GM19468 (cell line): ENCODE measurements around the gene DCXR.

Experiments
- ATAC-seq: cut with Tn5 transposase; IDR thresholded peaks from one replicate; pipeline ENCODE4 v1.9.1; 2021; ENCODE audit warnings: mild to moderate bottlenecking, moderate library complexity, moderate number of reproducible peaks; ENCODE audit not compliant: unreplicated experiment; ENCODE audit errors: extremely low read depth

The DCXR gene

DNA sequence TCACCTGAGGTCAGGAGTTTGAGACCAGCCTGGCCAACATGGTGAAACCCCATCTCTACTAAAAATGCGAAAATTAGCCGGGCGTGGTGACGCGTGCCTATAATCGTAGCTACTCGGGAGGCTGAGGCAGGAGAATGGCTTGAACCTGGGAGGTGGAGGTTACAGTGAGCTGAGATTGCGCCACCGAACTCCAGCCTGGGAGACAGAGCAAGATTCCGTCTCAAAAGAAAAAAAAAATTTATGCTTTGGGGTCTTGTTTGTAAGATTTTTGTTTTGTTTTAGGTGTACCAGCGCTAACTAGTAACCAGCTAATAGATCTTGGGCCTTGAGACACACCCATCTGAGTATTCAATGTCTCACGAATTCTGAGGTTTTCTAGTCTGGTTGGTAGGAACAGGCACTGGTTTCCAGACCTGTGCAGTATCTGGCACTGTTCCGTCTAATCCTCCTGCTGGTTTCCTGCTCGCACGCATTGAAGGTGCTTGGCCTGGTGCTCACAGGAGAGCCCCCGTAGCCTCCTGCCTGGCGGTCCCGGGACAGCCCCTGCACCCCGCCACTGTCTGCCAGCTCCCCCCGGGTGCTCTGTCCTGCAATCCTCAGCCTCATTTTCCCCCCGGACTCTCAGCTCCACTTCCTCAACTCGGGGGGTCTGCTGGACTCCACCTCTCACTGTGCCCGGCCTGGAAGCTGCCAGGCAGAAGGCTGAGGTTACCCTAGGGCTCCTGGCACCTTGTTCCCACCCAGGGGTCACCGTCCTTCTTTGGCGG lies 38.7 kb upstream of the DCXR start:
- no peak for ATAC-seq

DNA sequence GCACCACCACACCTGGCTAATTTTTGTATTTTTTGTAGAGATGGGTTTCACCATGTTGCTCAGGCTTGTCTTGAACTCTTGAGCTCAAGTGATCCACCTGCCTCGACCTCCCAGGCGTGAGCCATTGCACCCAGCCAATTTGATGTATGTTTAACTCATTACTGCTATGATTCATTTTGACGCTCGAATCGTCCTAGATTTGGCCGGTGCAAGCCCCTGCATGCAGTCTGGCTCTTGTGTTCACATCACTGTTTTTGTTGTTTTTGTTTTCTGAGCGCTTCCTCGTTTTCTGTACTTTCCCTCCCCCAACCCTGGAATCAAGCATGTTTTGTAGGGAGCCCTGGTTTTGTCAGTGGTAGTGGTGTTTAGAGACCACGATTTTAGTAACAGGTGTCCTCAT lies 35.9 kb upstream of the DCXR start:
- ATAC-seq, result no peak

DNA sequence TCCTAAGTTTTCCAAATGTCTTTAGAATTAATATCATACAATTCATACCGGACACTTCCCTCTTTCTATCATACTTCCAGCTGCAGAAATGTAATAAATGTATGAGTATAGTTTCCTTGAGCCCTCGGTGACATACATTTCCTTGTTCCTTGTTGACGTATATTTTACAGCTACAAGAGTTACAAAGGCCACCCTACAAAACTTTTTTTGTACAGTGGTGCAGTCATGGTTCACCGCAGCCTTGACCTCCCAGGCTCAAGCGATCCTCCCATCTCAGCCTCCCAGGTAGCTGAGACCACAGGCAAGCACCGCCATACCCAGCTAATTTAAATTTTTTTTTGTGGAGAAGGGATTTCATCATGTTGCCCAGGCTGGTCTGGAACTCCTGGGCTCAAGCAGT lies 35.3 kb upstream of the DCXR start:
- ATAC-seq, result no peak

DNA sequence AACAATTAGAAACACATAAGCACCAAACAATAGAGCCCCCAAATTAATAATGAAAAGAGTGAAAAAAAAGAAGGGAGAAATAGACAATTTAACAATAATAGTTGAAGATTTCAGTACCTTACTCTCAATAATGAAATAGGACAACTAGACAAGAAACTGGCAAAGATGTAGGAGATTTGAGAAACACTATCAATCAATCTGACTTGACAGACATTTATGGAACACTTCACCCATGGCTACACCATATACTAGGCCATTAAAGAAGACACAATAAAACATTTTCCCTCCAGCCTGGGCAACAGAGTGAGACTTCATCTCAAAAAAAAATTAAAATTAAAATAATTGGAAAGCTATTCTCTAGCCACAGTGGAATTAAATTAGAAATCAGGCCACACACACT lies 33.1 kb upstream of the DCXR start:
- no peak for ATAC-seq

DNA sequence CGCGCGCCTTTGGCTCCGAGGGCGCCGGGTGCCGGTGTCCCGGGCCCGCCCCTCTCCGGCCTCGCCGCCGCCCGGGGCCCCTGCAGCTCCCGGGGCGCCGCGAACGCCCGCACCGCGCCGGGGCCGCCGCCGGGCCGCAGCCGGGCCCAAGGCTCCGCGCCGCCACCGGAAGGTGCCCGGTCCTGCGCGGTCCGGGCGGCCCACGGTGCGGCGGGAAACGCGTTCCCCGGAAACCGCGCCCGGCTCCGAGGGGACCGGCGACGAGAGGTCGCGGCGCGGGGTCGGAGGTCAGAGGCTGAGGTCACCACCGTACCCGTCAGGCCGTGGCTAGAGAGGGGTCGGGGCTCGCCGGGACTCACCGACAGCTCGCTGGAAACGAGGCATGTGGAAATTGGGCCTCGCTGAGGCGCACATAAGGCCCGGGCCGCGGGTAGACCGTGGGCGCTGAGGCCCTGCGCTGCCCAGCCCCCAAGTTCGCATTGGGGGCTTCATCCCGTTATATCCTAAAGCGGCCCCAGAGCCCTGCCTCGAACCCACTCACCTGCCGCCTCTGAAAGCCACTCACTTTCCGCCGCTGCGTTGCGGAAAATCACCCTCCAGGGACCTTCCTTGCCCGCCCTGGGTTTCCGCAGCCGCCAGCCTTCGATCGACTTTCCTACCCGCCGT lies 28.3 kb upstream of the DCXR start, which contains the start of gene DUS1L:
Gene DUS1L (minus strand): TSS at position 167 of the 666 bp plus-strand sequence. CDS start 745 bp downstream, outside the sequence.
- ATAC-seq, result no peak

DNA sequence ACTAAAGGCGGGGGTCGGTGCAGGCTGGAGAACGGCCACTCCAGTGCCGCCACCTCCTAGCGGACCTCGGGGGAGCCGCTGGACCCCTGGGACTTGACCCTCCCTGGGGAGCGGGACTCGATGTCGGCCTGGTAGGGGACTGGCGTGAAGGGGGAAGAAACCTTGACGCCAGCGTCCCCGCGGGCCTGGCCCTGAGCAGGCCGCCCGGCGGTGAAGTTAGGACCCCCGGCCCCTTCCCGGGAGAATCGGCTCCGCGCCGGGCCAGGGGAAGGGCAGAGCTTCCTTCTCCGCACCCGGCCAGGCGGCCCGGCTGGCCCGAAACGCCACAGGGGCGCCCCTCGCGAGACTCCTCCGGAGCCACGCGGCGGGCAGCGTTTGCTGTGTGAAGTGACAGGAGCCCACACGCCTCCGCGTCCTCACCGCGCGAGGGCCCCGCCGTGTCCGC lies 27.7 kb upstream of the DCXR start:
- no peak for ATAC-seq

DNA sequence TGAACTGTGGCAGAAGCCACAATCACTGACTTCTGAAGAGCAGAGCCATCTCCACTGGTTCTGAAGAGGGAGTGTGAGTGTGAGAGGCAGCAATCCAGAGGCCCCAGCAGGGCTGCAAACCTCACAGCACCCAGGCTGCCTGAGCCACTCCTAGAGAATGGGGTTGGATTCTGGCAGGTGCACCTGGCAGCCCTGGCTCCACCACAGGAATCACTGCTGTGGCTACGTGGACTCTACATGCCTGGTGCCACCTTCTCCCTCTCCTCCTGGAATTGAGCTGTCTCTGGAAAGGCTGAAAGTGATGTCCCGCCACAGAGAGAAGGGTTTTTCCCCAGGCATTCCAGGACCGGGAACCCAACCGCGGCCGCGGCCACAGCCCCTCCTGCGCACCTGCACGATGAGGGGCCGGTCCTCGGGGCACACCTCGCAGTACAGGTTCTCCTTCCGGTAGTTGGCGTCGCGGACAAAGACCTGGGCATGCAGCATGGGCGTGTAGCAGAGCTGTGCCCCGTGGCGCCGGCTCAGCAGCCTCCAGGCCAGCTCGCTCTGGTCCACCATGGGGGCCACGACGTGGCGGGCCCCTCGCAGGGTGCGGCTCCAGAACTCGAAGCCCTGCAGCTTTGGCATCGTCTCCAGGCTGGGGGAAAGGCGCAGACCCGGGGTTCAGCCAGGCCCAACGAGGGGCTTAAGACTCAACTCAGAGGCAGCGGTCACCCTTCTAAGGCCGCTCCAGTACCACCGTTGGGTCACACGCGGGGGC lies 27.1 kb upstream of the DCXR start:
- ATAC-seq, result no peak

DNA sequence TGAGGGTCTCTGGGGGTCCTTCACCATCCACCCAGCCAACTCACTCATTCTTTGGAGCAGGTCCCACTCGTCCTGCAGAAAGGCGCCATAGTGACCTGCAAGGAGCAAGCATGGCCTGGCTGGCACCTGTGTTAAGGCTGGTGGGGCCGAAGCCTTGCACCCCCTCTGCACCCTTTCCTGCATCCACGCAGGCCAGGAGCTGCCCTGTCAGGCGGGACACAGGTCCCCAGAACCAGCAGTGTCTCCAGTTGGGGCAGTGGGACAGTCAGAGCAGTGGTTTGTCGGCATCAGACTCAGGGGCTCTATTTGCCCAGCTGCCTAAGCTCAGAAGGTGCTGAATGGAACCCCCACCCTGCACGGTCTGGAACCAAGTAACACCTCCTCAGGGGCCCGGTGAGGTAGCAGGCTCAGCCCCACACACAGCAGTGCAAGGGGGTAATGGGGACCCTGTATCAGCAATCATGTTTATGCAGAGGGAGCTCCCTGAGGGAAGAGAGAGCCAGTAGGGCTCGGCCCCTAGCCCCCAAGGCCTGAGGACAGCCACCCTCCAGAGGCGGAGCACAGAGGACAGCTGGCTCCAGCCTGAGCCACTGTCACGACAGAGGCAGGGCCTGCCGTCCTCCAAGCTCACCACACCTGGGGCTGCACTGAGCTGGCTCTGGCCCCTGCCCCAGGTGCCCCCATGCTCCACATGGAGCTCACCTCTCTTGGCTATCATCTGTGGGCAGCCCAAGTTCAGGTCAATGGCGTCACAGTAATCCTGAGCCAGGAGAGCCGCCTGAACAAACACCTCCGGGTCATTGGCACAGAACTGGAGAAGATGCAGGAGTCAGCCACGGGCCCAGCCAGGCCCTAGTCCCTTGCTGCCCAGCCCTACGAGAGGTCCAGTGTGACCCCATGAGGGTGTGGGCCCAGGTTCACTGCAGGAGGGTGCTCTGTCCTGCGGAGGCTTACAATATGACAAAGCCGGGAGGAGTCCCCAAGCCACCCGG lies 26.2 kb upstream of the DCXR start:
- no peak for ATAC-seq

DNA sequence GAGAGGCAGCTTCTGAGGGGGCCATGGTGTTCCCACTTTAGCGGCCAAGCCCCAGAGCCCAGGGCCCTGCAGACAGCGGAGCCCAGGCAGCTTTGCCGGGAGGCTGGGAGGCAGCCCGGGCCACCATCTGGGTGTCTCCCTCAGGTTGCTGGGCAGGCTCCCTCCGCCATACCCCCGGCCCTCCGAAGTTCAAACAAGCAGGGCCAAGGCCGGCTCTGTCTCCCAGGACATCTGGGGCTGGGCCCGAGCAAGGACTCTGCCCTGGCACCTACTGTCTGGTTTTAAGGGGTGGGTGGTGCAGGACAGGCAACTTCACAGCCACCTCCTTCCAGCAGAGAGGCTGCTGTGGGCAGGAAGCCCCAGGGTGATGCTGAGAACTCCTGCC lies 25.5 kb upstream of the DCXR start:
- no peak for ATAC-seq

DNA sequence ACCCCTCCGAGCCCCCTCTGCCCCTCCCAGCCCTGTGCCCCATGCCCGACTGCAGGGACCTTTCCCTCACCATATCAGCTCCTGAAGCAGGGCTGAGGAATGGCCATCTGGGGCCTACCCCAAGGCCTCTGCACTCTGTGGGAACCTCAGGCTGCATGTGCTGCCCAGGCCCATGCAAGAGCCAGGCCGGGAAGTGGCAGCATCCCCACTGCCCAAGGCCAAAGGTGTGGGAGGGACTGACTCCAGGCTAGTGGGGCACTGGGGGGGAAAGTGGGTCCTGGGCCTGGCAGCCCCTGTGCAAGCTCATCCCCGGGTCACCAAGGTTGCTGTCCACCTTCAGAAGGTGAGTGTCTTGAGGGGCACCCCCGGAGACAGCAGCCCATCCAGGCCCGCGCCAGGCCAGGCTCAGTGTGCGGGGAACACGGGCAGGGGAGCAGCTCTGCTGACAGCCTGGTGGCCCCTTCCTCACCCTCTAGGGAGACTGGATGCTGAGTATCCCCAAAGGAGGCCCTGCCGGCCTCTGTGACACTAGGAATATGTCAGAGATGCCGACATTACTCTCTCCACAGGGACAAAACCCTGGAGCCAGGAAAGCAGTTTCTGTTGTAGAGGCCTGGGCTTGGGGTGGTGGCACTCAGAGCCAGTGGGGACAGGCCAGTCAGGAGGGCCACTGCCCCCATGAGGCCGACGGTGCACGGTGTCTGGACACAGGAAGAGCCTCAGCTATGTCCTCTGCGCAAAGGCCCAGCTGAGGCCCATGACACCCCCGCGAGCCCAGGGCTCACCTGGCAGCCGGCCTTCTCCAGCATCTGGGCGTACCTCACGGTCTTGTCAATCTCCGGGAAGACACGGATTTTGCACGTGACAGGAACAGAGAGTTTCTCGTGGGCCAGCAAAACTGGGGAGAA lies 24.8 kb upstream of the DCXR start:
- no peak for ATAC-seq

DNA sequence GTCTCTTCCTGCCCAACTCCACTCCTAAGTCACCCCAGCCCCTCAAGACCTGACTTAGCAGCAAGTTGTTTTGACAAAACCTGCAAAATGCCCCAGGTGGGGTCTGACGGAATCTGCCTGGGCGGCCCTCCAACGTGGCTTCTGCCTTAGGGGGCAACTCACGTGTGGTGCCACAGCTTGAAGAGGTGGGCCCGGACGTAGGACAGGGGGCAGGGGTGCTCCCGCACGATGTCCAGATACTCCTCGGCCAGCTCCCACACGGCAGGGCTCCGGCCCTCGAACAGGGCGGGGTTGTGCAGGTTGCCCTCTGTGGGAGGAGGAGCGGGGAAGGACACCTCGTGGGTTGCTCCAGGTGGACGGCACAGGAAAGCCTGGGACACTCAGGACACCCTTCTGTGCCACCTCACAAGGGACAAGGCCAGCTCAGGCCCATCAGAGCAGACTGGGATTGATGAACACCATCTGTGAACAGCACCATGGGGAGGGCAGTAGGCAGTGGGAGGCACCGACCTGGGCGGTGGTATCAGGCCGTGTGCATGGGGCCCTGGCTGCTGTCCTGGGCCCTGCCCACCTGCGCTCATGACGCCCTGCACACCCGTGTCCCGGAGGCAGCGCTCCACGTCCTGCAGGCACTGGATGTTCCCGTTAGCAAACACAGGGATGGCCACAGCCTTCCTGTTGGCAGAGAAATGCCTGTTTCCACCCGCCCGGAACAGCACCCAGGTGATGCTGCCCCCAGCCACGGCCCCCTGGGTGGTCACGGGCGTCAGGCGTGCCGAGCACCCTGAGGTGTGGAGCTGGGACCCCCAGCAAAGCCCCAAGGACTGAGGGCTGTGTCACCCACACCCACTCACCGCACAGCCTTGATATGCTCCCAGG lies 23.8 kb upstream of the DCXR start:
- ATAC-seq, result no peak

DNA sequence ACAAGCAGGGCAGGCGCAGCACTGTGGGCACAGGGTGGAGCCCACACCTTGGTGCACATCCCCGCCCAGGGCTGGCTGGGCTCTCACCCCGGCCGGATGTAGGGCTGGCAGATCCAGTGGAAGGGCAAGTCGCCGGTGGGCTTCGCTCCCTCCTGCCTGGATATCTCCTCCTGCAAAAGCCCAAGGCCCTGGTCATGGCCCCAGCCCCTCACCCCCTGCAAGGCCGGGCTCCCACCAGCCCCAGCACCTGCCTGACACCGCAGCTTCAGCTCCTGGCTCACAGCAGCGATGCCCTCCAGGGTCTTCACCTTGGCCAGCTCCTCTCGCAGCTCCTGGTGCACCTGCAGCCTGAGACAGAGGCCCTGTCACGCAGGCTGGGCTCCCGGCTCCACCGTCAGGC lies 23.1 kb upstream of the DCXR start:
- no peak for ATAC-seq

DNA sequence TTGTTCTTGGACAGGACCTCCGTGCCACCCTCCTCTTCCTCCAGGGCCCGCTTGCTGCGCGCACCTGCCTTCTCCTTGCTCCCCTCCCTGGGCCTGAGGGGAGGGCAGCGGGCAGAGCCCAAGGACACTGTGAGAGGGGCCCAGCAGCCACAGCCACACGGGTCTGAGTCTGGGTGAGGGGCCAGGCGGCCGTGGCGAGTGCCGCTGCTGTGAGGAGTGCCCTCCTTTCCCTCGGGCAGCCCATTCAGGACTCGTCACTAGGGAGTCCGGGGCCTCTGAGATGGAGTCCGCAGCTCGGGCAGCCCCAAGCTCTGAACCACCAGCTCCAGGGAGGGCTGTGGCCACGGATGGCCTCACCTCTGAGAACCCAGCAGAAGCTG lies 22.5 kb upstream of the DCXR start:
- no peak for ATAC-seq

DNA sequence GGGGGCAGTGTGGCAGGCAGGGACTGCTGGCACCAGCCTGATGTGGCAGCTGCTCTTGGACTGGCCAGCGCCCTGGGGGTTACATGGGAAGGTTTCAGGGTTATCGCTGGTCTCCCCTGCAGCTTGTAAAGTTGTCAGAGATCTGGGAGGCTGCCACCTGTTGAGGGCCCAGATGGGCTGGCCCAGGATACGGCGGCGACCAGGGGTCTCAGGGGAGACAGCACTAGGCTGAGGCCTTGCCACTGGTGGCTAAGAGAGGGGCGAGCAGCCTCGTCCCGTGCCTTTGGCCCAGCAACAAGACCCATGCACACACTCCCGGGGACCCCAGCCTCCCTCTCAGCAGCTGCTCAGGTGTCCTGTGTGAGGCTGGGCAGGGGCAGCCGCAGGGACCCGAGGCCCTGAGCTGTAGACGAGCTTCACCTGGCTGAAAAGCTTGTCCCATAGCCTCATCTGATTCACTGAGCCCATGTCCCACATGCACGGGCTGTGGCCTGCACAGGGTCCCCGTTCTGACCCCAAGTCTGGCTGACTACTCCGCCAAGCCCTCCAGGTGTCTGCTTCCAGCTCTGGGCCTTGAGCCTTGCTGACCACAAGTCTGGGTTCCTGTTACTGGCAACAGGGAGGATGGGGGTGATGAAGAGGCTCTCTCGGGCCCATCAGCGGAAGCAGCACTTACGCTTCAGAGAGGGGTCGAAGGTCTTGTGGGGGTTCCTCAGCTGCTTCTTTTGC lies 21.9 kb upstream of the DCXR start:
- ATAC-seq, result no peak

DNA sequence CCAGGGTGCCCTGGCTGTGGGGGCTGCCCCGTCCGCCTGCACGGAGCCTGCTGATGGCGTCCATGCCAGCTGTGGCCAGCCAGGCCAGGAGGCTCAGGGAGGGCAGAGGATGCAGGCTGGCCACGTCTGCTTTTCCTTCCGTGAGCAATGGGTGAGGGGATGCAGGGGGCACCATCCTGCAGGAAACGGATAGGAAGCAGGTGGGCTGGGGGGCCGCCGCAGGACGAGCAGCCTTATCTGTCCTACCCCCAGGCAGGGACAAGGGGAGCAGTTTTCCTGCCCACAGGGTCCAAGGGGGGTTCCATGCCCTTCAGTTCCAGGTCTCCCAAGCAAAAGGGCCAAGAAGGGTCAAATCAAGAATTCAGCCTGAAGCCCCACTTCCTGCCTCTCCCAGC lies 21.4 kb upstream of the DCXR start:
- no peak for ATAC-seq

DNA sequence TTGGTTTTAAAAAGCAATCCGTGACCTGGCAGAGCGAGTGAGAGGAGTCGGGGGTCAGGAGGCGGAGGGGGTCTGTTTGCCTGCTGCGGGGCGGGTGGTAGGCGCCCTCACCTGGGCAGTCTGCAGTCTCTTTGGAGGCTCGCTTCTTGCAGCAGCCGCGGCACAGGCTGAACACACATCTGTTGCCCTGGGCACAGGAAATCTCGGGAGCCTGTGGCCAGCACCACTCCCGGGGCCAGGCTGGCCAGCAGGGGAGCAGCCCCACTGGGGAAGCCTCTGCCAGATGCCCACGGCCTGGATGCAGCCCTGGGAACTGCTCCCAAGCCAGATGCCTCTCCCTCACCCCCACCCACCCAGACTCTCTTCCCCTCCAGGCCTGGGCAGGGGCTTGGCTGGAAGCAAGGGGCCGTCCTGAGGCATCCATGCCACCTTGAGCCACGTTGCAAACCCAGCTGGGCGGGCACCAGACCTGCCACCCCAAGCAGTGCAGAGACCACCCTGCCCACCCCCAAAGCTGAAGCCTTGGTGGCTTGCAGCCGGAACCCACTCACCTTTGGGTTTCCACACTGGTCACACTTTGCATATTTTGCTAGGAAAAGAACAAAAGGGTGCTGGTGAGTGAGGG lies 20.8 kb upstream of the DCXR start:
- no peak for ATAC-seq
